Osteocyte (in vitro differentiated cells): Measurements from ENCODE around the gene PXMP4. TPM values are rescaled to one million over a fixed set of nuclear protein-coding genes. Genes with fewer than 3 reads are reported as not detected.

Experiments used
- DNase-seq: peaks from one replicate; pipeline ENCODE4 v3.0.0; 2021; ENCODE audit warnings: mixed read lengths; ENCODE audit not compliant: unreplicated experiment; ENCODE audit errors: extremely low spot score
- H3K27ac Mint-ChIP-seq: one replicate; pipeline ENCODE4 v1.8.0; 2021; ENCODE audit warnings: mild to moderate bottlenecking, mixed read lengths; ENCODE audit not compliant: unreplicated experiment
- H3K27me3 Mint-ChIP-seq: one replicate; pipeline ENCODE4 v1.8.0; 2021; ENCODE audit warnings: mixed read lengths; ENCODE audit not compliant: unreplicated experiment
- H3K36me3 Mint-ChIP-seq: one replicate; pipeline ENCODE4 v1.8.0; 2021; ENCODE audit warnings: mixed read lengths; ENCODE audit not compliant: unreplicated experiment
- H3K4me1 Mint-ChIP-seq: one replicate; pipeline ENCODE4 v1.8.0; 2021; ENCODE audit warnings: mixed read lengths; ENCODE audit not compliant: unreplicated experiment
- H3K4me3 Mint-ChIP-seq: one replicate; pipeline ENCODE4 v1.8.0; 2021; ENCODE audit warnings: mild to moderate bottlenecking, moderate library complexity, mixed read lengths; ENCODE audit not compliant: unreplicated experiment
- H3K9me3 Mint-ChIP-seq: one replicate; pipeline ENCODE4 v1.8.0; 2021; ENCODE audit warnings: mixed read lengths; ENCODE audit not compliant: unreplicated experiment
- CTCF ChIP-seq: fragments of 200-600 bp; sonication (generic); IDR thresholded peaks from 2 replicates; pipeline ENCODE4 v1.5.0; 2021; ENCODE audit warnings: antibody characterized with exemption, mild to moderate bottlenecking, moderate library complexity
- total RNA-seq: library from RNA; stranded (reverse); gene quantifications from 2 replicates; pipeline ENCODE4 v1.2.1, GENCODE V29; 2021

Gene PXMP4
- total RNA-seq, 1 donor from 2014 or later, result 3.4 TPM

DNA sequence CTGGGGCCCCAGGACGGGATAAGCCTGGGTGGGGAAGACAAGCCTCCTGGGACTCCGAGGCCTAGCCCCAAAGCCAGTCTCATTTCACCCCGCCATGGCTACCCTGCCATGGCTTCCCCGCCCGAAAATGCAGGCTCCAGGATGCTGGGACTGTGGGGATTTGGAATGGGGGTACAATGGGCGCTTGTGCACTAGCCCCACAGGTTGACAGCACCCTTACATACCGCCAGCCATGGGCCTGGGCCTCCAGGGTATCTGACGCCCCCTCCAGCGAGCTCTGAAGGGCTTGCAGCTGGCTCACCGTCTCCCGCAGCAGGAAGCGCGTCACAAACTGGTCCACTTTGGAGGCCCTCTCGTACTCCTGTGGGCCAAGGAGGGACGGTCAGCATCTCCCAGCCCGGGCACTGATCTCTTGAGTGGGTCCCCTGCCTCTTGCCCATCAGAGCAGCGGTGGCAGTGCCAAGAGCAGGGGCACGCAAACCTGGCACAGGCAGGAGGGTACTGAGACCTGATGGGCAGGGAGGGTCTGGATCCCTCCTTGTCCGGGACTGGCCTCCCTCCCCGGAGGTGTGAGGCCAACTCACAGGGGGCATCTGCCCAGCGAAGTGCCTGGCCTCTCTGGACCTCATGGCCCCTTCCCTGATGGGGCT, 60.0 kb downstream of the PXMP4 start:
- no peak for TF ChIP-seq CTCF
- no peaks in the 10 kb centered on the region for H3K9me3 Mint-ChIP-seq
- no peaks in the 10 kb centered on the region for H3K27me3 Mint-ChIP-seq
- peaks cover 2% of the 10 kb centered on the region for H3K36me3 Mint-ChIP-seq
- H3K27ac Mint-ChIP-seq, result no peak overlapping the region
- no peak overlapping the region for H3K4me3 Mint-ChIP-seq
- DNase-seq, result no peak
- peaks cover 15% of the 10 kb centered on the region for H3K4me1 Mint-ChIP-seq

DNA sequence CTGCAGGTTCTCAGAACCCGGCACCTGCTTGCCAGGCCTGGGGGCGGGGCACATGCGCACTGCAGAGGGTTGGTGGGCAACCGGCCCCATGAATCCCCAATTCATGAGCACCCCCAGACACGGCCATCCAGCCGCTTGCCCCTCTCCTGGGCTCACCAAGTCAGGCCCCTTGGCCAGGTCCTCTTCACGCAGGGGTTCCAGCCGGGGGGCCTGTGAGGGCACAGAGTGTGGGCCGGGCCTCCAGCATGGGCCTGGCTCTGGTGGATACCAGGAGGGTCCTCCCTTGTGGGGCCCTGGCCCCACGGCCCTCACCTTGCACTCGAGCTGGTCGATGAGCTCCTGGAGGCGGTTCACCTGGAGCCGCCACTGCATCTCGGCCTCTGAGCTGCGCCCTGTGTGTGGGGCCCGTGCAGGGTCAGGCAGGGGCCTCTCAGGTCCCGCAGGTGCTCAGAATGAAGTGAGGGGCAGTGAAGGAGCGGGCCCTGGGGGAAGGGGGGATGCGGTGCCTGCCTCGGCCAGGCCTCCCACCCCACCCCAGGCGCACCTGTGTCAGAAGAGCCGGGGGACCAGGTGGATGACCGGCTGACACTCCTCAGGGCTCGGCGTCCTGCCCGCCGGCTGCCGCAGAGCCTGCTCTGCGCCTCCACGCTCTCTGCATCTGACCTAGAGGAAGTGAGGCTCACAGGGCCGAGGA, 60.6 kb downstream of the PXMP4 start:
- DNase-seq, result no peak
- H3K36me3 Mint-ChIP-seq, result peaks cover 2% of the 10 kb centered on the region
- H3K27ac Mint-ChIP-seq, result no peak overlapping the region
- H3K27me3 Mint-ChIP-seq, result no peaks in the 10 kb centered on the region
- H3K4me1 Mint-ChIP-seq, result peaks cover 10% of the 10 kb centered on the region
- no peak overlapping the region for H3K4me3 Mint-ChIP-seq
- no peak for TF ChIP-seq CTCF
- H3K9me3 Mint-ChIP-seq, result no peaks in the 10 kb centered on the region

DNA sequence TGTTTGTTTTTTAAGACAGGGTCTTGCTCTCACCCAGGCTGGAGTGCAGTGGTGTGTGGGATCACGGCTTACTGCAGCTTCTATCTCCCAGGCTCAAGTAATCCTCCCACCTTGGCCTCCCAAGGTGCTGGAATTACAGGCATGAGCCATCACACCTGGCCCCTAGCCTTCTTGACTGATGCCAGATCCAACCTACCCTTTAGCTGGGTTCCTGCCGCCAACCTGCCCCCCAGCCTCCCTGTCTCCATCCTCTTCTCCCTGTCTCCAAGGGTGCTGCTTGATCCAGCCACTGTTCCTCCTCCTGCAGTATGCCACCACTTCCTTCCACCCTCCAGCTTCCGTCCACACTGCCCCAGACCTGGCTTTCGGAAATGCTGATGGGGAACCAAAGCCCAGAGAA, 61.2 kb downstream of the PXMP4 start:
- Mint-ChIP-seq H3K36me3 (peaks cover 2% of the 10 kb centered on the region), H3K4me1 (peaks cover 5% of the 10 kb centered on the region), H3K27ac (no peak overlapping the region), H3K9me3 (no peaks in the 10 kb centered on the region), H3K27me3 (no peaks in the 10 kb centered on the region), H3K4me3 (no peak overlapping the region)
- no peak for TF ChIP-seq CTCF
- no peak for DNase-seq

DNA sequence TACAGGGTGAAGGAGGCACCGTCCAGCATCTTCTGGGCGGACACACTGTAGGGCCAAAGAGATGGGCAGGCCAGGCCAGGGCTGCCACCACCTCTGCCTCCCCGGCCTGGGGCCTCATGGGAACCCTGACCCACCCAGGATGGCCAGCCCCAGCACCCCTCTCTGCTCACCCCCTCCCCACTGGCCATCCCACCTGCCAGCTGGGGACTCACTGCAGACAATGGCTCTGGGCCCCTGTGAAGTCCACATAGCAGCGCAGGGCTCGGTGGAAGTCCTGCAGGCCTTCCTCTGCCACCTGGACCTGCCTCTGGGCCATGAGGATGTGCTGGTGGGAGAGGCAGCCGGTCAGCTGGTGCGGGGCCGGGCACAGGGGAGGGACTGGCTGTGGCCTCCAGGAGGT, 61.6 kb downstream of the PXMP4 start:
- Mint-ChIP-seq H3K4me3 (no peak overlapping the region), H3K4me1 (peaks cover 5% of the 10 kb centered on the region), H3K36me3 (peaks cover 2% of the 10 kb centered on the region), H3K27me3 (no peaks in the 10 kb centered on the region), H3K27ac (no peak overlapping the region), H3K9me3 (no peaks in the 10 kb centered on the region)
- DNase-seq, result no peak
- TF ChIP-seq CTCF, result no peak

- H3K9me3 Mint-ChIP-seq, result no peaks in the 10 kb centered on the region
- no peak overlapping the region for H3K4me3 Mint-ChIP-seq
- peaks cover 5% of the 10 kb centered on the region for H3K4me1 Mint-ChIP-seq
- TF ChIP-seq CTCF, result no peak
- no peaks in the 10 kb centered on the region for H3K27me3 Mint-ChIP-seq
- DNase-seq, result no peak
- peaks cover 2% of the 10 kb centered on the region for H3K36me3 Mint-ChIP-seq
- no peak overlapping the region for H3K27ac Mint-ChIP-seq
Measured at GRCh38 chr20:33657704-33658095, 62.4 kb downstream of the PXMP4 start.
